GM23248 (cell line): ENCODE results near the gene MYMK.

Source experiments
- EZH2 ChIP-seq: fragments of 200-600 bp; sonication (generic); IDR thresholded peaks from 2 replicates; pipeline ENCODE4 v1.6.1; 2018; ENCODE audit warnings: antibody characterized with exemption, mild to moderate bottlenecking; ENCODE audit not compliant: insufficient read depth, poor library complexity, severe bottlenecking
- EZH2phosphoT487 ChIP-seq: fragments of 200-600 bp; sonication (generic); IDR thresholded peaks from 2 replicates; pipeline ENCODE4 v1.6.1; 2018; ENCODE audit warnings: antibody characterized with exemption, moderate library complexity, mild to moderate bottlenecking, low read depth; ENCODE audit not compliant: insufficient read depth

DNA sequence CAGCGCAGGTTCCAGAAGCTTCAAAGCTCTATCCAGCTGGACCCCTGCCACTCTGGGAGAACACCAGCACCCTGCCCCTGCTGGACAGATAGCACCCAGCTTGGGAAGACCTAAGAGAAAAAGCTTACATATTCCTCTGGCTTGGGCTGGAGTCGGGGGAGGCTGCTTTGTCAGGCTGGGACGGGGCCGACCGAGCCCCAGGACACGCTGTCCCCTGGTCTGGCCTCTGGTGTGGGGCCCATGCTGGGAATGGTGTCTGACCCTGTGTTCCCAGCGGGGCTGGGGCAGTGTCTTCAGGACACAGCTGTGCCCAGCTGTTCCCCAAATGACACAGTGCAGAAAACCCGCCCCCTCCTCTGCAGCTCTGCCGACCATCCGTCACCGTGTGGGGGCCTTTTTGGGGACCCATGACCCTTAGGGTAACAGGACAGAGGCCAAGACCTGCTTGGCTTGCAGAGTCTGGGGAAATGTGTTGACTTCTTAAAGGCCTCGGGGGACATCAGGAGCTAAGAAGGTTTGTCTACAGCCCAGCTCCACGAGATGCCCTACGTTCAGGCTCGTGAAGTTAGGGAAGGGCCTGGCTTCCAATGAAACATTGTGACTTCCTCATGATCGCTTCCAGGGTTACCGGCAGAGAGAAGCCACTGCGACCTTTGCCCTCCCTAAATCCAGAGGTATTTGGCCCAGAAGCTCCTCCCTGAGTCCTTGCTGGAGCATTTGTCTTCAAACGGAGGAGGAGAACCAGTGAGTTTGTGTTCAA, 25.4 kb downstream of the MYMK start:
- TF ChIP-seq EZH2 (no peak), EZH2phosphoT487 (no peak)
